Smooth muscle cell (in vitro differentiated cells): ENCODE measurements around the gene BCL2L13. TPM values are rescaled to one million over a fixed set of nuclear protein-coding genes. Genes with fewer than 3 reads are reported as not detected.

ENCODE experiments used
- DNase-seq: peaks from one replicate; lab custom pipeline; 2025; ENCODE audit not compliant: unreplicated experiment; lab: John Stamatoyannopoulos, UW
- H2AFZ ChIP-seq: fragments of 200-600 bp; sonication (generic); 2 replicates; pipeline ENCODE4 v1.6.0; 2016; ENCODE audit warnings: antibody characterized with exemption, low read depth, mild to moderate bottlenecking
- H3F3A ChIP-seq: fragments of 200-600 bp; sonication (generic); 2 replicates; pipeline ENCODE4 v1.6.0; 2017; ENCODE audit warnings: antibody characterized with exemption, low read depth
- H3K27ac ChIP-seq: fragments of 200-600 bp; sonication (generic); 2 replicates; pipeline ENCODE4 v1.5.1; 2016; ENCODE audit warnings: low read depth, mild to moderate bottlenecking
- H3K27me3 ChIP-seq: fragments of 200-600 bp; sonication (generic); 2 replicates; pipeline ENCODE4 v1.6.1; 2016; ENCODE audit warnings: low read depth, mild to moderate bottlenecking
- H3K36me3 ChIP-seq: fragments of 200-600 bp; sonication (generic); 2 replicates; pipeline ENCODE4 v1.5.1; 2016; ENCODE audit warnings: low read depth
- H3K4me1 ChIP-seq: fragments of 200-600 bp; sonication (generic); 2 replicates; pipeline ENCODE4 v1.5.1; 2016; ENCODE audit warnings: low read depth
- H3K4me2 ChIP-seq: fragments of 200-600 bp; sonication (generic); 2 replicates; pipeline ENCODE4 v1.6.0; 2016; ENCODE audit warnings: mild to moderate bottlenecking
- H3K4me3 ChIP-seq: fragments of 200-600 bp; sonication (generic); 2 replicates; pipeline ENCODE4 v1.5.1; 2016; ENCODE audit warnings: mild to moderate bottlenecking
- H3K79me2 ChIP-seq: fragments of 200-600 bp; sonication (generic); 2 replicates; pipeline ENCODE4 v1.6.0; 2016; ENCODE audit warnings: low read depth, mild to moderate bottlenecking
- H3K9ac ChIP-seq: fragments of 200-600 bp; sonication (generic); 2 replicates; pipeline ENCODE4 v1.6.0; 2016; ENCODE audit warnings: low read depth
- H3K9me3 ChIP-seq: fragments of 200-600 bp; sonication (generic); replicated peaks from 2 replicates; pipeline ENCODE4 v1.5.1; 2016; ENCODE audit warnings: low read depth
- H4K20me1 ChIP-seq: fragments of 200-600 bp; sonication (generic); 2 replicates; pipeline ENCODE4 v1.6.0; 2016; ENCODE audit warnings: low read depth
- CTCF ChIP-seq: fragments of 200-600 bp; sonication (generic); IDR thresholded peaks from 2 replicates; pipeline ENCODE4 v1.5.1; 2017; ENCODE audit warnings: borderline replicate concordance, mild to moderate bottlenecking, antibody characterized with exemption; ENCODE audit not compliant: insufficient read depth, poor library complexity, severe bottlenecking
- WGBS: methylation state at CpG from one replicate; pipeline ENCODE4 v1.1.7; 2016; ENCODE audit warnings: low lambda C conversion rate; 5-methylcytosine and 5-hydroxymethylcytosine counted together
- polyA plus RNA-seq: library from polyadenylated mRNA; unstranded; fragments of >200 nt; fragmentation: Nextera tagmentation; extraction: Ambion mirVana; gene quantifications from 2 replicates; pipeline ENCODE4 v1.2.1, GENCODE V29; 2016
- total RNA-seq: library from RNA; depleted of rRNA; stranded (reverse); fragments of >200 nt; gene quantifications from 2 replicates; pipeline ENCODE4 v1.2.3, GENCODE V29; 2014

The BCL2L13 gene
- total and polyA plus RNA-seq, 2 experiments from 2014 or later: 16.7 to 27.0 TPM

GRCh38 chr22:17716529-17716928 lies 78.0 kb downstream of the BCL2L13 start:
- no peaks in the 10 kb centered on the region for H3K79me2 ChIP-seq

GRCh38 chr22:17717708-17718107 lies 79.2 kb downstream of the BCL2L13 start:
- no peaks in the 10 kb centered on the region for H3K27me3 ChIP-seq
- 81% methylated on average over 4 of the region's 4 CpGs for WGBS
- no peaks in the 10 kb centered on the region for H3F3A ChIP-seq
- no peak overlapping the region for H2AFZ ChIP-seq
- H3K79me2 ChIP-seq: no peaks in the 10 kb centered on the region
- H3K4me3 ChIP-seq: no peak overlapping the region
- no peaks in the 10 kb centered on the region for H4K20me1 ChIP-seq
- no peaks in the 10 kb centered on the region for H3K36me3 ChIP-seq
- no peak overlapping the region for H3K27ac ChIP-seq
- no peak for TF ChIP-seq CTCF
- no peak for DNase-seq
- no peaks in the 10 kb centered on the region for H3K4me1 ChIP-seq
- H3K9ac ChIP-seq: no peak overlapping the region
- no peaks in the 10 kb centered on the region for H3K9me3 ChIP-seq
- H3K4me2 ChIP-seq: no peak overlapping the region

More at GRCh38 chr22:17716529-17716928, 78.0 kb downstream of the BCL2L13 start:
- no peaks in the 10 kb centered on the region for H4K20me1 ChIP-seq
- no peak overlapping the region for H3K4me3 ChIP-seq
- no peak for DNase-seq
- no peak overlapping the region for H3K9ac ChIP-seq
- H3K9me3 ChIP-seq: no peaks in the 10 kb centered on the region
- no peaks in the 10 kb centered on the region for H3F3A ChIP-seq
- no peak for TF ChIP-seq CTCF
- no peak overlapping the region for H3K27ac ChIP-seq
- no peak overlapping the region for H3K4me2 ChIP-seq
- no peaks in the 10 kb centered on the region for H3K27me3 ChIP-seq
- 96% methylated on average over 3 of the region's 3 CpGs for WGBS
- H3K36me3 ChIP-seq: no peaks in the 10 kb centered on the region
- H2AFZ ChIP-seq: no peak overlapping the region
- no peaks in the 10 kb centered on the region for H3K4me1 ChIP-seq

- 85% methylated on average over 5 of the region's 5 CpGs for WGBS
- Histone ChIP-seq H3K4me3 (no peak overlapping the region), H3K4me2 (no peak overlapping the region), H2AFZ (no peak overlapping the region), H3K27me3 (no peaks in the 10 kb centered on the region), H3K79me2 (no peaks in the 10 kb centered on the region), H4K20me1 (no peaks in the 10 kb centered on the region), H3K9me3 (no peaks in the 10 kb centered on the region), H3K27ac (no peak overlapping the region), H3K4me1 (no peaks in the 10 kb centered on the region), H3K36me3 (no peaks in the 10 kb centered on the region), H3K9ac (no peak overlapping the region), H3F3A (no peaks in the 10 kb centered on the region)
- TF ChIP-seq CTCF: no peak
- no peak for DNase-seq
Measured at GRCh38 chr22:17719911-17720310, 81.4 kb downstream of the BCL2L13 start.

- no peaks in the 10 kb centered on the region for H3K4me1 ChIP-seq
- TF ChIP-seq CTCF: no peak
- no peaks in the 10 kb centered on the region for H4K20me1 ChIP-seq
- H3K27ac ChIP-seq: no peak overlapping the region
- H3K4me3 ChIP-seq: no peak overlapping the region
- H3K9me3 ChIP-seq: no peaks in the 10 kb centered on the region
- no peaks in the 10 kb centered on the region for H3K27me3 ChIP-seq
- H3K79me2 ChIP-seq: no peaks in the 10 kb centered on the region
- no peak overlapping the region for H3K4me2 ChIP-seq
- no peaks in the 10 kb centered on the region for H3F3A ChIP-seq
- no peak for DNase-seq
- no peak overlapping the region for H2AFZ ChIP-seq
- 97% methylated on average over 5 of the region's 5 CpGs for WGBS
- no peaks in the 10 kb centered on the region for H3K36me3 ChIP-seq
- no peak overlapping the region for H3K9ac ChIP-seq
Measured at GRCh38 chr22:17724241-17724640, 85.7 kb downstream of the BCL2L13 start.
